VCaP (cell line): ENCODE data around the gene SKI.

Experiments
- H3K27ac ChIP-seq: fragments of 450-650 bp; 2 replicates; pipeline ENCODE4 v1.5.1; 2017
- CTCF ChIP-seq: fragments of 450-650 bp; conservative IDR thresholded peaks from 2 replicates; pipeline ENCODE4 v1.5.1; 2017; ENCODE audit warnings: mild to moderate bottlenecking, moderate library complexity

Gene SKI

GRCh38 chr1:2272686-2273400, 44.7 kb downstream of the SKI start:
- no peak for TF ChIP-seq CTCF
- H3K27ac ChIP-seq, result no peak overlapping the region

- no peak overlapping the region for H3K27ac ChIP-seq
- no peak for TF ChIP-seq CTCF
These were observed 45.4 kb downstream of the SKI start for GRCh38 chr1:2273401-2274090.

- H3K27ac ChIP-seq, result no peak overlapping the region
- no peak for TF ChIP-seq CTCF
These were observed 46.3 kb downstream of the SKI start for GRCh38 chr1:2274231-2274928.

- no peak for TF ChIP-seq CTCF
- peak overlapping the region; percentile 37 for H3K27ac ChIP-seq
These were observed 46.9 kb downstream of the SKI start for GRCh38 chr1:2274929-2275475.

- H3K27ac ChIP-seq, result peak overlapping the region; percentile 37
- no peak for TF ChIP-seq CTCF
These were observed 47.8 kb downstream of the SKI start for GRCh38 chr1:2275796-2276536.

GRCh38 chr1:2276803-2277580, 48.9 kb downstream of the SKI start:
- TF ChIP-seq CTCF, result no peak
- H3K27ac ChIP-seq, result peak overlapping the region; percentile 37
